ENCODE results near the gene NFYC. TPM values are rescaled to one million over a fixed set of nuclear protein-coding genes. Genes with fewer than 3 reads are reported as not detected.
A peak's percentile ranks its signal among the peaks of the same experiment; 100 is the strongest.

NFYC gene
- total and polyA plus RNA-seq, 11 donors, result 45.2 to 82.8 (median 66.1) TPM

DNA sequence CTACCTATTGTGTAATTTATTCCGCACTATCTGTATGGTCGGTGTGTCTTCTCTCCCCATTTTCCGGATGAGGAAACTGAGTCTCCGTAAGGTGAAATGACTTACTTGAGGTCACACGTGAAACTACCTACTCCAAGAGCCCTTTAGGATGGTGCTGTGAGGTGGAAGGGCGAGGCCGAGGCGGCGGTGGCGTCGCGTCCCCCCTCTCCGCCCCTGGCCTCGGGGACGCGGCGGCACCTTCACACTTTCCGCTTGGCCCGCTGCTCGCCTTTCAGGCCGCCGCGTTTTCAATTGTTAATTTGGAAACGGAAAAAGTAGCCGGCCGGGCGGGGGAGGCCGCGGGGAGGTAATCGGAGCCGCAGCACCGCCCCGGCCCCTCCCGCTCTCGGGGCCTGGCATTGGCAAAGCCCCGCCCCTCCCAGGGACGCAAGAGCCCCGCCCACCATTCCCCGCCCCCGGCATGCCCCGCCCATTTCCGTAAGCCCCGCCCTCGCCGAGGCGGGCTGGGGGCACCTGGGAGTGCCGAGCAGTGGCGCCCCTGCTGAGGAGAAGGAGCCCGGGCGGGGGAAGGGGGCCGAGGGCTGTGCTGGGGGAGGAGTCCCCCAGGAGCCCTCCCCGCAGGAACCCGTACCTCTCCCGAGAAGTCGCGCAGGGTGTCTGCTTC lies 110.7 kb downstream of the NFYC start:
- no peaks in the 10 kb centered on the region for H3K9me3 ChIP-seq
- 6 to 17% (median 8%) methylated on average over 15 to 56 of the region's 56 CpGs for WGBS, 4 donors
- peak overlapping the region in 11 of 12 donors; percentile 9 to 59 (median 44) for H3K4me3 ChIP-seq
- peaks cover 6 to 53% (median 37%) of the 10 kb centered on the region in 12 donors for H3K4me1 ChIP-seq
- H3K36me3 ChIP-seq, result no peaks in the 10 kb centered on the region
- peak overlapping the region in 11 of 12 donors; percentile 27 to 94 (median 72) for H3K27ac ChIP-seq
- peak; percentile 88 to 92 (median 90) for DNase-seq
- no peak for TF ChIP-seq POLR2A (IDR thresholded peaks at IDR 0.05)
- TF ChIP-seq CTCF (IDR thresholded peaks at IDR 0.05), result peak in 1 of 12 donors; percentile 5
- intact Hi-C loops (cut with DNase I), result loop anchor here in 1 of 10 donors (5.0 kb wide), 1 partner anchor 90 kb away; no protein-coding TSS in a partner anchor
- no peaks in the 10 kb centered on the region for H3K27me3 ChIP-seq
- ATAC-seq, result peak; percentile 59 to 91 (median 88)

GRCh38 chr1:40802742-40803113 lies 111.2 kb downstream of the NFYC start:
- 41 to 53% (median 49%) methylated on average over 4 of the region's 4 CpGs for WGBS, 4 donors
- H3K4me3 ChIP-seq, result peak overlapping the region in 9 of 12 donors; percentile 41 to 59 (median 45)
- no peak for ATAC-seq

DNA sequence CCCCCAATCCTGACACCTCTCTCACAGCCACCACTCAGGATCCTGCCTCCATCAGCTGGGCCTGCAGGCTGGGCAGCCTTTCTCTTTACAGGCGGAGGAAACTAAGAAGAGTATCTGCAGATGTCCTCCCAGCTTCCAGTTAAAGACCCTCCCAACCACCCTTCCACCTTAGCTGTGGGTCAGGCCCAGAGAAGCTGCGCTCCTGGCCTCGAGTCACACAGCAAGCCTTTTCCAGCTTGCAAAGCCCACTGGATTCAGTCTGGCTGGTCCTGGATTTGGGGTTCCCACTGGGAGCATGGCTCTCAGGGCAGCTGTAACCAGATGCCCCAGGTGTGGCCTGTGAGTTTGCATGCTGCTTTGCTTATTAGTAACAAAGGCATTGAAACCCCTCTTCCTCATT lies 111.9 kb downstream of the NFYC start:
- H3K27ac ChIP-seq, result peak overlapping the region in 5 of 12 donors; percentile 70 to 94 (median 75)
- H3K9me3 ChIP-seq, result no peaks in the 10 kb centered on the region
- H3K4me1 ChIP-seq, result peaks cover 6 to 60% (median 46%) of the 10 kb centered on the region in 12 donors
- DNase-seq, result no peak
- H3K36me3 ChIP-seq, result no peaks in the 10 kb centered on the region
- no peak for TF ChIP-seq CTCF (IDR thresholded peaks at IDR 0.05)
- TF ChIP-seq POLR2A (IDR thresholded peaks at IDR 0.05), result no peak
- no peaks in the 10 kb centered on the region for H3K27me3 ChIP-seq
- H3K4me3 ChIP-seq, result no peak overlapping the region
- 89 to 95% (median 95%) methylated on average over 3 of the region's 3 CpGs for WGBS, 4 donors
- intact Hi-C loops (cut with DNase I), result loop anchor here in 1 of 10 donors (5.0 kb wide), 1 partner anchor 91 kb away; no protein-coding TSS in a partner anchor
- no peak for ATAC-seq

More at GRCh38 chr1:40802742-40803113, 111.2 kb downstream of the NFYC start:
- no peaks in the 10 kb centered on the region for H3K27me3 ChIP-seq
- no peaks in the 10 kb centered on the region for H3K9me3 ChIP-seq
- intact Hi-C loops (cut with DNase I), result loop anchor here in 1 of 10 donors (5.0 kb wide), 1 partner anchor 90 kb away; no protein-coding TSS in a partner anchor
- peak overlapping the region in 11 of 12 donors; percentile 27 to 94 (median 72) for H3K27ac ChIP-seq
- no peak for TF ChIP-seq CTCF (IDR thresholded peaks at IDR 0.05)
- no peak for TF ChIP-seq POLR2A (IDR thresholded peaks at IDR 0.05)
- H3K36me3 ChIP-seq, result no peaks in the 10 kb centered on the region
- H3K4me1 ChIP-seq, result peaks cover 6 to 53% (median 40%) of the 10 kb centered on the region in 12 donors
- DNase-seq, result no peak

DNA sequence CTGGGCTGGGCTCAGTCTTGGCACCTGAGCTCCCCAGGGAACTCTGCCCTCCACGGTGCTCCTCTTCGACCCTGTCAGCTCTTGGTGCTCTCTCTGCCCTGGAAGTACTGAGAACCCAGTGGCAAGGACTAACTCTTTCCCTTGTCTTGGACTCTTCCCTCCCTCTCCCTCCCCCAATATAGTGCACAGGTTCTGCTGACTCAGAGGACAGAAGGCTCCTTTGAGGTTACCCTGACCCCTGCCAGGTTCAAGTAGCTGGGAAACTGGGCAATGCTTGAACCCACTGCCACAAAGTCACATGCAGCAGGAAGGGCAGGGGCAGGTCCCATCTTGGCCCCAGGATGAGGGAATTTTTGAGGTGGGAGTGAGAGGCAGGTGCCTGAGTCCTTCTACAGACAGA lies 112.4 kb downstream of the NFYC start:
- ATAC-seq, result no peak
- no peak for DNase-seq
- 51 to 59% (median 53%) methylated on average over 2 of the region's 2 CpGs for WGBS, 4 donors
- Histone ChIP-seq H3K27ac (peak overlapping the region in 1 of 12 donors; percentile 94), H3K4me3 (no peak overlapping the region), H3K4me1 (peaks cover 6 to 59% (median 47%) of the 10 kb centered on the region in 12 donors), H3K36me3 (no peaks in the 10 kb centered on the region), H3K27me3 (no peaks in the 10 kb centered on the region), H3K9me3 (no peaks in the 10 kb centered on the region)
- intact Hi-C loops (cut with DNase I), result loop anchor here in 1 of 10 donors (5.0 kb wide), 1 partner anchor 92 kb away; no protein-coding TSS in a partner anchor
- TF ChIP-seq POLR2A (IDR thresholded peaks at IDR 0.05) (no peak), CTCF (IDR thresholded peaks at IDR 0.05) (no peak)

Measured in heart left ventricle (tissue), 16 donors.